Central memory CD4-positive, alpha-beta T cell (primary cell): Measurements from ENCODE around the gene GPC3.
"Not testable (repeated sequence)": the region's sequence is repeated elsewhere in the genome, so short reads cannot be mapped to it uniquely, and the experiment has no call there.

ENCODE experiments used
- DNase-seq: peaks from one replicate; pipeline ENCODE4 v3.0.0; 2022

GPC3 gene

DNA sequence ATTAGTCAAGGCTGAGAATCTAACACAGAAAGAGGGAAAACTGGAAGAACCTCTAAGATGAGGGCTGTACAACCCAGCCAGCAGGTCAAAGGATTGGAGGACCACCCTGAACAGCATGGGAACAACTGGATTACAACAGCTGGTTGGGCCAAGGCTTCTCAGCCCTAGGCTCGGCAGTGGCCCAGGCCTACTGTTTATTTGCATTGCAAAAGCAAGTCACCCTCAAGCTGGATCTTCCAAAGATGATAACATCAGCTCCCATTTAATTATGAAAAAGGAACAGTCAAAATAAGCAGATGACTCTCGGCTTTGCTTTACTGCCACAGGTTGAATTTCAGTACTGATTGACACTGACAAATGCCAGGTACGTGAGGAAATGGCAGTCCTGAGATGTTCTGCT lies 61.8 kb downstream of the GPC3 start:
- no peak for DNase-seq

DNA sequence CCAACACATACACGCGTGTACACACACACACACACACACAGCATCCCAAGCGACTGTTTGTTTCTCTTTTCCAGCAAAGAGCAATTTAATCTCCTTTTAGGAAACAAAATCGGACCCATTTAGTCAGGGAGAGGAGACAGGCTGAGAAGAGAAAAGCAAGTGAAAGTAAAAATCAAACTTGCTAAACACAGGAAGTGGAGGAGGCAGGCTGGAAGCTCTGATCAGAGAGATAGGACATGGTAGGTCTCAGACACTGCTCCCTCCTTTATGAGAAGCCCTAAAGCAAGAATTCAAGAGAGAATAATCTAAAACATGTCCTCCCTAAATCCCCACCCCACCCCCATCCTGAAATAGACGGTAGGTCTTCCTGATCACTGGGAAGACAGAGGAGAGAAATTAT lies 62.3 kb downstream of the GPC3 start:
- peak; percentile 13 for DNase-seq

DNA sequence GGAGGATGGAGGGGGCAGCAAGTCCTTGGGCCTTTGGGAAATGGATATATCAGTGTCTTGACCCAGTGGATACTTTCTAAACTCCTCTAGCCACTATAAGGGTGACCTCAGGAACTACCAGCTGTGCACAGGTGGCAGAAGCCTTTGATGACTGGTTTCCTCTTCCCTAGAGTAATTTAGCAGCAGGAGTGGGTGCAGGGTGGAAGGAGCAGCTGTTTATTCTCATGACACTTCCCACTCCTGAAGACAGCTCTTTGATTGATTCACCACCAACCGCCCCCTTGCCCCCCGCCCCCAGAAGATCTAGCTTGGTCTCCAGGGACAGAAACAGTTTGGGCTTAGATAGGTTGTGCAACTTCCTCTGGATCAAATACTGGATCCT lies 63.0 kb downstream of the GPC3 start:
- no peak for DNase-seq

GRCh38 chrX:133921764-133922389 lies 63.5 kb downstream of the GPC3 start:
- DNase-seq, result peak; percentile 6

GRCh38 chrX:133921086-133921485 lies 64.3 kb downstream of the GPC3 start:
- no peak for DNase-seq

- DNase-seq, result no peak
Measured at GRCh38 chrX:133918361-133918771, 67.0 kb downstream of the GPC3 start.

DNA sequence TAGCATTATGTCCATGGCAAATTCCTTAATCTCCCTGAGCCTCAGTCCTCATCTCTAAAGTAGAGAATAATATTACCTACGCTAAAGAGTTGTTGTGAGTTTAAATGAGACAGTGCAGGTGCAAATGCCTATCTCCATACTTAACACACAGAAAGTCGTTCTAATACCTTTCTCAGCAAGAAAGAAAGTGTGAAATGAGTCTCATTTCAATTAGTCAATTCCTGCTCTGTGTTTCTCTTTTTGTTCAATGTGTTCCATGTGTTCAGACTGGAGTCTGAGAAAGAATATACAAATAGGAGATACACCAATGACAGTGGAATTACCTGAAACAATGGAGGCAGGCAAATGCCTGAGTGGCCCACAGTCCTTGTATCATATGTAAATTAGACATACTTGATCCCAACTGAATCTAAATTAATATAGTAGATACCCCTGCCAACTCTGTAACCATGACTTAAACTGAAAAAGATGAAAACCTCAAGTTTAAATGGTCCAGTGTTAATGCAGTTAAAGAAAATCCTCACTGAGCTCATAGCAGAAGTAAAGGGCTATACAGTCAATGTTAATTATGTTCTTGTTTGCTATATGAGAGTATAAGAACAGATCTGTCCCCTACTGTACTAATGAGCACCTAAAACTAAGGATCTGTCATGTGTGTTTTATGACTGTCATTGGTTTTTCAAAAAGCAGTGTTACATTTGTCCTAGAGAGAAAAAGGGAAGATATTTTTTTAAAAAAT lies 68.2 kb downstream of the GPC3 start:
- DNase-seq, result no peak

- no peak for DNase-seq
Measured at GRCh38 chrX:133913658-133914388, 71.6 kb downstream of the GPC3 start.

- no peak for DNase-seq
Measured at GRCh38 chrX:133913009-133913408, 72.4 kb downstream of the GPC3 start.

DNA sequence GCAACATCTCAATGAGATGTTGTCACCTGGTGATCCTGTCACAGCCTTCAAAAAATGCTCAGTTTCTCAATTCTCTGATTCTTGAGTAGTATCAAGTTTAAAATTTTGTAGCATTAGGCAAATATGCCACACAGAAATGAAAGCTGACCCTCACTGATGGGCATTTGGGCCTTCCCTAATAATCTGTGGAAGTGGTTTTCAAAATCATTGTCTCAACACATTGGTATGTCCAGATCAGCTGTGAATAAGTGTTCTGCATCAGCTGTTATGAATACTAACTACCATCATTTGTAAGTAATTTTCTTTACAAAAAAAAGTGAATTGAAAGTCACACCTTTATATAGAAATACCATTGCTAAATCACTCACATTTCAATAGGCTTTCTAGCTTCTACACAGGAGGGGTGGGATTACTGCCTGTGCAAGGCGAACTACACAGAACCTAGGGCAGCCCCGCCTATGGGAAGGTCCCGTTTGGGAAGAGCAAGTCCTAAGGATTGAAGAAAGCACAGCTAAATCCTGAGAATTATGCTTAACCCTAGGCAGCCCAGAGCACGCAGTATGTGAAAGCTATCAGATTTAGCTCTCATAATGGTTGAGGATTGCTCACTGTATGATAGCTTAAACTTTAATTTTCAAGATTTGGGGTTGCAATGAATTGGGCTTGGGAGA lies 73.4 kb downstream of the GPC3 start:
- no peak for DNase-seq

GRCh38 chrX:133910539-133910938 lies 74.9 kb downstream of the GPC3 start:
- no peak for DNase-seq

DNA sequence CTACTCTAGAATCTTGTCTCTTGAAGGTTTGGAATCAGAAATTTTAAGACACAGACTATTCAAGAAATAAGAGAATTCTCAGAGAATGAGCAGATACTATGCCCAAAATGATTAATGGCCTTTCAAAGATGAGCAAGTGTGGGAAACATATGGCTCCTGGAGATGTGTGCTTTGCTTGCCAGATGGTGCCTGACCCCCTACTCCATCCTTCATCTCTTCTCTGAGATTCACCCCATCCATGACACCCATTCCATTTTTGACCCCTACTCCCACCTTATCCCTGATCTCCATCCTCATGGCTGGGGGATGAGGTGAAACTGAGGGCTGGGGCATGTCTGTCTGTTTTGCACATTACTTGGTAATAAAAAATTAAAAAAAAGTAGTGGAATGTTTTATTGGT lies 75.5 kb downstream of the GPC3 start:
- no peak for DNase-seq

- DNase-seq, result no peak
Measured at GRCh38 chrX:133908223-133908955, 77.0 kb downstream of the GPC3 start.

- DNase-seq, result no peak
Measured at GRCh38 chrX:133907606-133908005, 77.8 kb downstream of the GPC3 start.

- no peak for DNase-seq
Measured at GRCh38 chrX:133905305-133905704, 80.1 kb downstream of the GPC3 start.

DNA sequence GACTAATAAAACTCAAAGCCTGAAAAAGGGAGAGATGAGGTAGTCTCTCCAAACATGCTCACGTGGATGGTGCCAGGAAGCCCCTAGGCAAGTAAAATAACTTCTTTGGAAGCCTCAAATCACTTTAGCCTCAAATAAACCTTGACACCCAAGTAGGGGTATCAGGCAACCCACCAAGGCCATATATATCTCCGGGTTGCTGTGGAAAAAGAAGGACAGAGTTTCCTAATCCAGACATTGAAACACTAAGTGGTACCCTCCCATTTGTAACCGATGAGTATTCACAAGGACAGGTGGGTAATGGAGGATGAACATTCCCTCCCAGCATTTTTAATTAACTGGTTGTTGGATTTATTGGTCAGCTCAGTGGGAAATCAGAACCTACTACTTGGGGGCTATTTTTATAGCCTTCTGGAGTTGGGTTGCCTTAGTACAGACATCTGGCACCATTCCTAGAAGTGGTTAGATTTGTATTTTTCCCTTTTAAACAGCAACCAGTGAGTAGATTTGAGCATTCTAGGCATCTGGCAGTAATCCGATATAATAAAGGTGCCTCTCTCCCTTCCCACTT lies 87.7 kb downstream of the GPC3 start:
- DNase-seq, result no peak

GRCh38 chrX:133892337-133892736 lies 93.1 kb downstream of the GPC3 start:
- no peak for DNase-seq

DNA sequence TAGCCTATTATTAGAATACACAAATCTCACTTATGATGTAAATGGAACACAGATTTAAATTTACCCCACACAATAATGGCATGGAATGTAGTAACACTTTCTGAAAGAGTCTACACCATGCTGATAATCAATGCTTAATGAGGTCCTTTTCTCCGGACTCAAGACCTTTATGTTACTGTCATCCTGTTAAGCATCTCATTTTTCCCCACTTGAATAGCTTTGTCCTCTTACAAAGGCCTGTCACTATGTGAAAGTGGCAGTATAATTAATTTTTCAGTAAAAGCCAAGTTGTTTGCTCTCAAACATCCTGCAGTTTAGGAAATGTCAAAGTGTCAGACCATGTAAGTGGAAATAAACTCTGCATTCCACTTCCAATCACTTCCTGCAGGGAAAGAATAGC lies 96.4 kb downstream of the GPC3 start:
- no peak for DNase-seq

GRCh38 chrX:133888084-133888483 lies 97.3 kb downstream of the GPC3 start:
- DNase-seq, result not testable (repeated sequence)

DNA sequence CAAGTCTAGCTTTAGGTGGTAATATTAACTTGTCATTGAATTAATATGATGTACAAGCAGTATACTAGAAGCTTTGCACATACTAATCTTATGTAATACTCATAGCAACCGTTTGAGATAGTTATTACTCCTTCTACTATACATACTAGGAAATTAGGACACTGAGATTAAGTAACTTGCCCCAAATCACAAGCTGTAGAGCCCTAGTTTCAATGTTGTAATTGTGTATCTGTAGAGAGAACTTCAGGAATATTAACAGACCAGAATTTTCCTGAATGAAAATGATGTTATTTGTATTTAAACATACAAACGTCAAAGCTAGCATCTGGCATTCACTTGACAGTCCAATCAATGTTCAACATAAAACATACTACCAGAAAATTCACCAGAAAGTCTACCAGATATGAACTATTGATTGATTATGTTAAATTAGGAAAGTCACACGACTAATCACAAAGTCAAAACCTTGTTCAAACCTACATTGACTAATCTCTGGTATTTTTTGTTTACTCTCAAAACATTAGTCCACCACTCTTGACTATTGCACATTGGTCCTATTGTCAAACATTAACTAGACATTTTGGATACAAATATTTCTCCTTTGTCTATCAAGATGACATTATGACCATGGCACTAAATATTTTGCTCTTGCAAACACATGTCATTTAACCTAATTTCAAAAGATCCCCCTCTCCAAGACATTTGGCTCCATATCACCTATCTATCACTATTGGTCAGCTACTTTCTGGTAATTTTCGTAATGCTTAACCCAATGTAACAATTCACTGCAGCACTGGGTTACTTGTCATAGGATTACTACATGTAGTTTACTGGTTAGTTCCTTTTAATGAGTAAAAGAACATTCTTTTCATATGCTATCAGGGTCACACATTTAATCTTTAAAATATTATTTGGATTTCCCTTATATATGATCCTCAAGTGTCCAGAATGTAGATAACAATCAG lies 100.7 kb downstream of the GPC3 start:
- no peak for DNase-seq

DNA sequence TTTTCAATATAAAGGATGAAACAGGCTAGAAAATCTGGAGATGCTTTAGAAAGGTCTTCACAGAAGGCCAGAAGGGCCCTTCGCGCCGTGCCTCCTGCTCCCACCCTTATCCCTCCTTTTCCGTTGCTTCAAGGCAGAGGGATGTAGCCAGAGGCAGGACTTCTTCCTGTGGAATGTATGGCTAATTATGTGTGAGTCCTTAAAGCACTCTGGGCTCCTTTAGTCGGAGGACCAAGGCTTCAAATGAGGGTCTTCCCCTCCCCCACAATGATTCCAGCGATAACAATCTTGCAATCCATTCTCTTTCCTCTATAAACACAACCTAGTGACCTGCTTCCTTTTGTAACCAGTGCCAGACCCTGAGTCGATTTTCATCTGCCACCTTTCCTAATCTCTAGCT lies 103.5 kb downstream of the GPC3 start:
- DNase-seq, result no peak
